ENCODE data around the gene STMP1. TPM values are rescaled to one million over a fixed set of nuclear protein-coding genes. Genes with fewer than 3 reads are reported as not detected.
"Not testable (repeated sequence)": the region's sequence is repeated elsewhere in the genome, so short reads cannot be mapped to it uniquely, and the experiment has no call there.

STMP1 gene
- total RNA-seq, 4 donors from 2014 or later, result 4.4 to 28.5 (median 23.1) TPM

DNA sequence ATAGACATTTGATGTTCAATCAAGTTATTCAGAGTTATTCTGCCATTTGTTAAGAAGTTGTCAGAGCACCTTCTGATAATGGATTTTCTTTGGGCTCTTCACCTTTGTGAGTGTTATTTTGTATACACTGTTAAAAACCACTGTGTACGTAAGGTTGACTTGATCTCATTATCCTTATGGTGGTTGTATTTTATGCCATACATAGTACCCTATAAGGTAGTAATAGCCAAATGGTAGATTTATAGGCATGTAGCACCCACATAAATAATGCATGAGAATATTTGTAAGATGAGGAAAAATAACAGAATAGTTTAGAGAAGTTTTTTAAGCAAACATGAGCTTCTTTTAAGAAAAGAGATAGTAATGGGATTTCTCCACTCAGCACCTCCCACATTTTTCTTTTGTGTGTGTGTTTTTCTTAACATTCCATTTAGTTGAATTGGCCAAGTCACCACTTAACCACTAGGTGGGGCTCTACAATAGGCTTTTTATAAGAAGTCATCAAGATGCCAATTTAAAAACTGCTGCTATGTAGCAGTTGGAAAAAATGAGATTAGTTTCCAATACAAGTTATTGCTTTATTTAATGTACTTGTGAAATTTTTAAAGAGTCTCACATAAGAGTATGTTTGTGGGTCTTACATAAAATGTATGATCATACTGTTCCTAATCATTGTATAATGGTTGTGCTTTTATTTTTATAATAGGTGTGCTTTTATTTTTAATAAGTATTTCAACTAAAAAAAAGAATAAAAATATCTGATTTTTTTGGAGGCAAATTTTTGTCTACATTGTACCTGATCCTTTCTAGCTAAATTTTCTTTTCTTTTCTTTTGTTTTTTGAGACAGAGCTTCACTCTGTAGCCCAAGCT, 41.1 kb upstream of the STMP1 start:
- intact Hi-C loops (cut with DNase I; ENCODE audit: low total_unique reads), result no loop called here
- H3K27ac ChIP-seq, result peak overlapping the region; percentile 9 to 47
- no peaks in the 10 kb centered on the region for H3K27me3 ChIP-seq
- H3K36me3 ChIP-seq, result no peaks in the 10 kb centered on the region
- peak in 1 of 2 donors; percentile 61 for DNase-seq
- H3K4me3 ChIP-seq, result no peak overlapping the region
- no peaks in the 10 kb centered on the region for H3K9me3 ChIP-seq
- H3K4me1 ChIP-seq, result no peaks in the 10 kb centered on the region
- TF ChIP-seq, protein P1, sequence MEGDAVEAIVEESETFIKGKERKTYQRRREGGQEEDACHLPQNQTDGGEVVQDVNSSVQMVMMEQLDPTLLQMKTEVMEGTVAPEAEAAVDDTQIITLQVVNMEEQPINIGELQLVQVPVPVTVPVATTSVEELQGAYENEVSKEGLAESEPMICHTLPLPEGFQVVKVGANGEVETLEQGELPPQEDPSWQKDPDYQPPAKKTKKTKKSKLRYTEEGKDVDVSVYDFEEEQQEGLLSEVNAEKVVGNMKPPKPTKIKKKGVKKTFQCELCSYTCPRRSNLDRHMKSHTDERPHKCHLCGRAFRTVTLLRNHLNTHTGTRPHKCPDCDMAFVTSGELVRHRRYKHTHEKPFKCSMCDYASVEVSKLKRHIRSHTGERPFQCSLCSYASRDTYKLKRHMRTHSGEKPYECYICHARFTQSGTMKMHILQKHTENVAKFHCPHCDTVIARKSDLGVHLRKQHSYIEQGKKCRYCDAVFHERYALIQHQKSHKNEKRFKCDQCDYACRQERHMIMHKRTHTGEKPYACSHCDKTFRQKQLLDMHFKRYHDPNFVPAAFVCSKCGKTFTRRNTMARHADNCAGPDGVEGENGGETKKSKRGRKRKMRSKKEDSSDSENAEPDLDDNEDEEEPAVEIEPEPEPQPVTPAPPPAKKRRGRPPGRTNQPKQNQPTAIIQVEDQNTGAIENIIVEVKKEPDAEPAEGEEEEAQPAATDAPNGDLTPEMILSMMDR (IDR thresholded peaks at IDR 0.05), result peak; percentile 63 to 79 (median 65)
- no peak for TF ChIP-seq POLR2A (IDR thresholded peaks at IDR 0.05)

DNA sequence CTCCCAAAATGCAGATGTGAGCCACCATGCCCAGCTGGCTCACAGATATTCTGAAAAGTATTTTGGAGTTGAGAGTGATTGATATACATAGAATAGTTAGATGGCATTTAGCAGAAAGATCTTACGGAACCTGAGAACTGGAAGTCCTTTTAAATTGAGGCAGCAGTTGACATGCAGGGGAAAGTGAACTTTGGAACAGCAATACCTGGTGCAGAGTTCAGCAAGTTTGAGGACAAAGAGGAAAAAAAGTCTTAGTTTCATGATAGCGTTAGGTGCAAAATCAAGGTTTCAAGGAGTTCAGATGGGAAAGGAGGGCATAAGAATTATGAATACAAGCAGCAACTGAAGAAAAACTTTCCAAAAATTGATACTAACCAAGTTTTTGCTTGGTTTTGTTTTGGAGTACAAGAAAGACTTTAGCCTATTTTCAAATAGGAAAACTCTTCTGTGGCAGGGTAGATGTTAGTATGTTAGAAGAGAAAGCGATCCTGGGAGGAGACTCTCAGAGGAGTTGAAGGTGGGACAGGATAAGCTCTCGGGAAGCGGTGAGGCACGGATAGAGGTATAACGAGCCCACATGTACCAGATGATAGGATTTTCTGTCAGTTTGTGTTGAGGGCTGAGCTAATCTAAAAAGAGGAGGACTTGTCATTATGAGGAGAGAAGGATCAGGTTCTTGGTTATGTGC, 28.0 kb upstream of the STMP1 start:
- TF ChIP-seq, protein P1 (IDR thresholded peaks at IDR 0.05), result no peak
- no peak for TF ChIP-seq POLR2A (IDR thresholded peaks at IDR 0.05)
- intact Hi-C loops (cut with DNase I; ENCODE audit: low total_unique reads), result no loop called here
- Histone ChIP-seq H3K27ac (no peak overlapping the region), H3K9me3 (no peaks in the 10 kb centered on the region), H3K36me3 (no peaks in the 10 kb centered on the region), H3K4me1 (no peaks in the 10 kb centered on the region), H3K27me3 (no peaks in the 10 kb centered on the region), H3K4me3 (no peak overlapping the region)
- DNase-seq, result no peak

DNA sequence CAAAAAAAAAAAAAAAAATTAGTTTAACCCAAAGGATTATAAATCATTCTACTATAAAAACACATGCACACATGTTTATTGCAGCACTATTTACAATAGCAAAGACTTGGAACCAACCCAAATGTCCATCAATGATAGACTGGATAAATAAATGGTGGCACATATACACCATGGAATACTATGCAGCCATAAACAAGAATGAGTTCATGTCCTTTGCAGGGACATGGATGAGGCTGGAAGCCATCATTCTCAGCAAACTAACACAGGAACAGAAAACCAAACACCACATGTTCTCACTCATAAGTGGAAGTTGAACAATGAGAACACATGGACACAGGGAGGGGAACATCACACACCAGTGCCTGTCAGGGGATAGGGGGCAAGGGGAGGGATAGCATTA, 22.6 kb upstream of the STMP1 start:
- H3K9me3 ChIP-seq; H3K4me3 ChIP-seq; H3K27me3 ChIP-seq; H3K36me3 ChIP-seq; DNase-seq; H3K4me1 ChIP-seq; H3K27ac ChIP-seq; intact Hi-C loops (cut with DNase I; ENCODE audit: low total_unique reads): not testable (repeated sequence)

DNA sequence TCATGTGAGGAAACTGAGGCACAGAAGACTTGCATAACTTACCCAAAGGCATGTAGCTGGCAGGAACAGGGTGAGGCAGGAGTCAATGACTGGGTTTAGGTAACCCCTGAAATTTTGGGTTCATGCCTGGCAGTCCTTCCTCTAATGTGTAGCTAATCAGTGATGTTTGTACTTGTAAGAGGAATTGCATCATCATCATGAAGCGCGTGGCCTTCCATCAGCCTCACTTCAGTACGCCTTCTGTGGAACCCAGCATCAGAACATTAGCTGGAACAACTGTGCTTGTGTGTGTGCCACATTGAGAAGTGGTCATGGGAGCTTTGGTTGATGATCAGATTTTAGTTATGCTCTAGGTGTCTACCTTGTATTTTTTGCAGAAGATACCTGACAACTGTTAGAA, 18.2 kb upstream of the STMP1 start:
- Histone ChIP-seq H3K36me3 (no peaks in the 10 kb centered on the region), H3K27ac (no peak overlapping the region), H3K4me1 (no peaks in the 10 kb centered on the region), H3K4me3 (no peak overlapping the region), H3K27me3 (no peaks in the 10 kb centered on the region), H3K9me3 (no peaks in the 10 kb centered on the region)
- TF ChIP-seq, protein P1 (IDR thresholded peaks at IDR 0.05), result no peak
- TF ChIP-seq POLR2A (IDR thresholded peaks at IDR 0.05), result no peak
- intact Hi-C loops (cut with DNase I; ENCODE audit: low total_unique reads), result no loop called here
- DNase-seq, result no peak

DNA sequence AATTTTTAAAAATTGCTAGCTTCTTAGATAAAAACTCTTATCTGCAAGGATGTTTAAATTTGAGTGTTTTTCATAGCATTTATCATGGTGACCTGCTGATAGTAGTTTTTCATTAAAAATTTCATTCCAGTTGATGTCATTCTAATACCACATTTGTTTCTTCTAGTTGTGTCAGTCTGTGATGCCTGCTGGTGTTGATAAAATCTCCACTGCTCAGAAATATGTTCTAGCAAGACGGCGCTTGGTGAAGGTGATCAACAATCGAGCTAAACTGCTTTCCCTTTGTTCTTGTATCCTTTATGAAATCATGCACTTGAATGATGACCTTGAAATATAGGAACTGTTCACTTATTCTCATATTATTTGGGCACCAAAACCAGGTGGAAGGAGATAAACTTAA, 17.6 kb upstream of the STMP1 start:
- H3K27me3 ChIP-seq, result no peaks in the 10 kb centered on the region

More for the DNA sequence above, 17.6 kb upstream of the STMP1 start:
- H3K27ac ChIP-seq, result no peak overlapping the region
- no peak overlapping the region for H3K4me3 ChIP-seq
- TF ChIP-seq POLR2A (IDR thresholded peaks at IDR 0.05), result no peak
- TF ChIP-seq, protein P1 (IDR thresholded peaks at IDR 0.05), result no peak
- no peak for DNase-seq
- no peaks in the 10 kb centered on the region for H3K36me3 ChIP-seq
- intact Hi-C loops (cut with DNase I; ENCODE audit: low total_unique reads), result no loop called here
- no peaks in the 10 kb centered on the region for H3K4me1 ChIP-seq
- no peaks in the 10 kb centered on the region for H3K9me3 ChIP-seq

All from uterus (tissue), 4 donors.